Testis (tissue), 3 donors: ENCODE measurements around the gene RFTN2. TPM values are rescaled to one million over a fixed set of nuclear protein-coding genes. Genes with fewer than 3 reads are reported as not detected.
"Not testable (repeated sequence)": the region's sequence is repeated elsewhere in the genome, so short reads cannot be mapped to it uniquely, and the experiment has no call there.

Experiments used
- DNase-seq: peaks from one replicate; pipeline ENCODE4 v3.0.0-alpha.2; 2019
- H3K27ac ChIP-seq, 2 donors: fragments of 200-600 bp; sonication (generic); one replicate each; pipeline ENCODE4 v1.5.1; 2019
- H3K27me3 ChIP-seq: fragments of 200-600 bp; sonication (generic); one replicate; pipeline ENCODE4 v1.5.1; 2019
- H3K36me3 ChIP-seq: fragments of 200-600 bp; sonication (generic); one replicate; pipeline ENCODE4 v1.5.1; 2017; ENCODE audit warnings: low read depth; ENCODE audit errors: missing control alignments
- H3K4me1 ChIP-seq: fragments of 200-600 bp; sonication (generic); one replicate; pipeline ENCODE4 v1.5.1; 2019
- H3K4me3 ChIP-seq, 2 donors: fragments of 200-600 bp; sonication (generic); one replicate each; pipeline ENCODE4 v1.5.1; 2017 to 2019
- H3K9me3 ChIP-seq: fragments of 200-600 bp; sonication (generic); one replicate; pipeline ENCODE4 v1.5.1; 2017
- CTCF ChIP-seq, 3 experiments: fragments of 450-650 bp in 2 of 3; fragments of 200-600 bp in 1 of 3; sonication (generic) in 1 of 3; IDR thresholded peaks; one replicate each; pipeline ENCODE4 v1.5.1; 2016 to 2019; ENCODE audit warnings: antibody characterized with exemption in 3 of 3, mild to moderate bottlenecking in 2 of 3, moderate library complexity in 1 of 3
- POLR2A ChIP-seq: fragments of 450-650 bp; IDR thresholded peaks from one replicate; pipeline ENCODE4 v1.6.1; 2017; ENCODE audit warnings: antibody characterized with exemption, mild to moderate bottlenecking, moderate library complexity
- WGBS, 2 donors: methylation state at CpG; one replicate each; pipeline ENCODE4 v1.1.5; 2018; 5-methylcytosine and 5-hydroxymethylcytosine counted together
- intact Hi-C: fragments of 100-400 bp; cut with DNase I; formaldehyde crosslinking; loops from one replicate; pipeline ENCODE4 v1.15.1; 2023; ENCODE audit warnings: low total_unique reads
- polyA plus RNA-seq: library from polyadenylated mRNA; stranded (reverse); fragments of 350-450 nt; fragmentation: Illumina TruSeq; extraction: RNeasy Lipid Tissue Mini Kit (QIAGEN cat#74804); gene quantifications from one replicate; pipeline ENCODE4 v1.2.3, GENCODE V29; 2014; ENCODE audit warnings: low read depth, low replicate concordance; ENCODE audit not compliant: insufficient read depth
- total RNA-seq, 2 donors: library from RNA; depleted of rRNA; stranded (reverse); fragments of >200 nt; gene quantifications; one replicate each; pipeline ENCODE4 v1.2.3, GENCODE V29; 2016

RFTN2 gene
- total and polyA plus RNA-seq, 3 donors from 2014 or later = 16.1 to 25.0 (median 19.8) TPM

GRCh38 chr2:197598450-197598849 lies 76.9 kb downstream of the RFTN2 start:
- Histone ChIP-seq H3K4me3 (no peak overlapping the region), H3K27ac (no peak overlapping the region), H3K36me3 (no peaks in the 10 kb centered on the region), H3K9me3 (no peaks in the 10 kb centered on the region), H3K4me1 (no peaks in the 10 kb centered on the region), H3K27me3 (no peaks in the 10 kb centered on the region)
- DNase-seq = no peak
- WGBS, 2 donors = 63 to 77% methylated on average over 5 of the region's 5 CpGs
- TF ChIP-seq POLR2A (no peak), CTCF (IDR thresholded peaks at IDR 0.05) (no peak)
- intact Hi-C loops = no loop called here

GRCh38 chr2:197597166-197597565 lies 78.2 kb downstream of the RFTN2 start:
- Histone ChIP-seq H3K27me3 (no peaks in the 10 kb centered on the region), H3K27ac (no peak overlapping the region), H3K4me3 (no peak overlapping the region), H3K36me3 (no peaks in the 10 kb centered on the region), H3K9me3 (no peaks in the 10 kb centered on the region), H3K4me1 (no peaks in the 10 kb centered on the region)
- 79 to 90% methylated on average over 4 of the region's 4 CpGs for WGBS, 2 donors
- TF ChIP-seq POLR2A (no peak), CTCF (IDR thresholded peaks at IDR 0.05) (no peak)
- no peak for DNase-seq
- intact Hi-C loops = no loop called here

GRCh38 chr2:197596766-197597165 lies 78.6 kb downstream of the RFTN2 start:
- Histone ChIP-seq H3K4me3 (no peak overlapping the region), H3K36me3 (no peaks in the 10 kb centered on the region), H3K27me3 (no peaks in the 10 kb centered on the region), H3K9me3 (no peaks in the 10 kb centered on the region), H3K27ac (no peak overlapping the region), H3K4me1 (no peaks in the 10 kb centered on the region)
- no peak for DNase-seq
- 67 to 77% methylated on average over 1 of the region's 1 CpG for WGBS, 2 donors
- TF ChIP-seq CTCF (IDR thresholded peaks at IDR 0.05) = no peak
- TF ChIP-seq POLR2A = no peak
- intact Hi-C loops = no loop called here

GRCh38 chr2:197591339-197592072 lies 83.9 kb downstream of the RFTN2 start:
- 81 to 82% methylated on average over 21 to 32 of the region's 32 CpGs for WGBS, 2 donors
- intact Hi-C loops = no loop called here

GRCh38 chr2:197587255-197587654 lies 88.1 kb downstream of the RFTN2 start:
- H3K4me1 ChIP-seq, H3K9me3 ChIP-seq, H3K27ac ChIP-seq, intact Hi-C loops, H3K36me3 ChIP-seq, H3K4me3 ChIP-seq, DNase-seq, H3K27me3 ChIP-seq: not testable (repeated sequence)
- WGBS, 2 donors = 92 to 93% methylated on average over 7 of the region's 7 CpGs

More at GRCh38 chr2:197591339-197592072, 83.9 kb downstream of the RFTN2 start:
- no peaks in the 10 kb centered on the region for H3K36me3 ChIP-seq
- H3K9me3 ChIP-seq = no peaks in the 10 kb centered on the region
- no peak for DNase-seq
- H3K27me3 ChIP-seq = no peaks in the 10 kb centered on the region
- TF ChIP-seq CTCF (IDR thresholded peaks at IDR 0.05) = no peak
- TF ChIP-seq POLR2A = no peak
- no peak overlapping the region for H3K27ac ChIP-seq
- H3K4me1 ChIP-seq = no peaks in the 10 kb centered on the region
- peak overlapping the region in 1 of 2 donors; percentile 24 for H3K4me3 ChIP-seq

GRCh38 chr2:197580166-197580565 lies 95.2 kb downstream of the RFTN2 start:
- intact Hi-C loops, DNase-seq, H3K4me3 ChIP-seq, H3K27me3 ChIP-seq, H3K9me3 ChIP-seq, H3K36me3 ChIP-seq, H3K4me1 ChIP-seq, H3K27ac ChIP-seq: not testable (repeated sequence)
- WGBS, 2 donors = 72 to 96% methylated on average over 2 to 3 of the region's 3 CpGs

GRCh38 chr2:197578294-197578693 lies 97.1 kb downstream of the RFTN2 start:
- H3K27me3 ChIP-seq, H3K4me3 ChIP-seq, H3K27ac ChIP-seq, DNase-seq, H3K36me3 ChIP-seq, H3K4me1 ChIP-seq, H3K9me3 ChIP-seq, intact Hi-C loops: not testable (repeated sequence)
- 77 to 79% methylated on average over 2 of the region's 2 CpGs for WGBS, 2 donors
